DMS114 treated with DMSO at 0.1 percent for 48 hours (cell line): ENCODE measurements around the gene GYS2.
"Not testable (repeated sequence)": the region's sequence is repeated elsewhere in the genome, so short reads cannot be mapped to it uniquely, and the experiment has no call there.

Experiments
- DNase-seq: peaks from one replicate; lab custom pipeline; 2025; ENCODE audit not compliant: unreplicated experiment; lab: John Stamatoyannopoulos, UW

The GYS2 gene

GRCh38 chr12:21604245-21605101 is at the start of gene GYS2:
GYS2 (minus strand) TSS chr12:21604847; CDS start chr12:21604592, 255 bp downstream.
- no peak for DNase-seq

GRCh38 chr12:21651821-21652220 is 47.2 kb upstream of the GYS2 start:
- DNase-seq: no peak

- no peak for DNase-seq
Observed at GRCh38 chr12:21650997-21651396, 46.4 kb upstream of the GYS2 start.

GRCh38 chr12:21649034-21649433 is 44.4 kb upstream of the GYS2 start:
- no peak for DNase-seq

DNA sequence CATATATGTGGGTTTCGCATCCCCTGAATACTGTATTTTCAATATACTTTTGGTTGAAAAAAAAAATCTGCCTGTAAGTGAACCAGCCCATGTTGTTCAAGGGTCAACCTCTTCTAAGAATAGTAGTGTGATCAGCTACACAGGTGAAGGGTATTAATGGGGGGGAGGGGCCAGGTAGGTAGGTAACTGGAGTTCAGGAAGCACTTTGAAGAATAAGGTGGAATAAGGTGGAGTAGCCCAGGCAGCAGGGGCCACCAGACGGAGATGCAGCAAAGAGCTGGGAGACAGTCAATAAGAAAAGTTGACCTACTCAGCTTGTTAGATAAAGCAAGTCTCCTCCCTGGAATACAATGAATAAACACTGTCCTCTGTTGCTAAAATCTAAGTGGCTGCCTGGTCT is 43.7 kb upstream of the GYS2 start:
- DNase-seq: no peak

- DNase-seq: no peak
Observed at GRCh38 chr12:21647179-21647578, 42.5 kb upstream of the GYS2 start.

DNA sequence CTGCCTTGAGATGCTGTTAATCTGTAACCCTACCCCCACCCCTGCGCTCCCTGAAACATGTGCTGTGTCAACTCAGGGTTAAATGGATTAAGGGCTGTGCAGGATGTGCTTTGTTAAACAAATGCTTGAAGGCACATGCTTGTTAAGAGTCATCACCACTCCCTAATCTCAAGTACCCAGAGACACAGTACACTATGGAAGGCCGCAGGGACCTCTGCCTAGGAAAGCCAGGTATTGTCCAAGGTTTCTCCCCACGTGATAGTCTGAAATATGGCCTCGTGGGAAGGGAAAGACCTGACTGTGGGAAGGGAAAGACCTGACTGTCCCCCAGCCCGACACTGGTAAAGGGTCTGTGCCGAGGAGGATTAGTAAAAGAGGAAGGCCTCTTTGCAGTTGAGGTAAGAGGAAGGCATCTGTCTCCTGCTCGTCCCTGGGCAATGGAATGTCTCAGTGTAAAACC is 40.4 kb upstream of the GYS2 start:
- not testable (repeated sequence) for DNase-seq

DNA sequence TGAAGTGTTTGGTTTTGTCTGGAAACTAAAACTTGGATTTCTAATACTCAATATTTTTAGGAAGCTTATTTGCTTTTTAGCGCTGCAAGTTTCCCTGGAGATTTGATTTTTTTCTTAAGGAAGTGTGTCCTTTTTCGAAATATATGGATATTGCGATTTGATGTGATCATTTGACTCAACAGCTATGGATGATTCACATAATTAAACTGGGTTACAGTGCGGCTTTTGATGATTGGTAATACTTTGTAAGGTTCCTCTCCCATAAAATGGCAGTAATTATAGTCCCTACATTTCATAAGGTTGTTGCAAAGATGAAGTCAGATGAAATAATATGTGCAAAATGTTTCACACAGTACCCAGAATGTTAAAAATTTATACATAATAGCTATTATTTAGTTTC is 39.9 kb upstream of the GYS2 start:
- DNase-seq: no peak

DNA sequence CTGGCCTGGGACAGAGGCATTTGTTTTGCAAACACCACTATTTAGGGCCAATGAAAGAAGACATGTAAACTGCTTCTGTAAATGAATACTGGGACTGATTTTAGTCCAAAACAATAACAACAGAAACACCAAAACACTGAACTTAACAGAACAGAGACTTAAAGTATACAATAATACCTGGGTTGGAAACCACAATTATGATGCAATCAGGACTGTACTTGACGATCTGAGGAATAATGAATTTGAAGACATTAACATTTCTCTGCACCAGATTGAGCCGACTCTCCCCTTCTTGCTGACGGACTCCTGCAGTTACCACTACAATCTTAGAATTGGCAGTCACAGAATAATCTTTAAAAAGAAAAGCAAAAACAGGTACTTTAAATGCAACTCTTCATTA is 39.1 kb upstream of the GYS2 start:
- no peak for DNase-seq

GRCh38 chr12:21642707-21643389 is 38.2 kb upstream of the GYS2 start:
- DNase-seq: no peak

- DNase-seq: no peak
Observed at GRCh38 chr12:21638054-21638891, 33.6 kb upstream of the GYS2 start.

- DNase-seq: no peak
Observed at GRCh38 chr12:21634245-21634644, 29.6 kb upstream of the GYS2 start.

DNA sequence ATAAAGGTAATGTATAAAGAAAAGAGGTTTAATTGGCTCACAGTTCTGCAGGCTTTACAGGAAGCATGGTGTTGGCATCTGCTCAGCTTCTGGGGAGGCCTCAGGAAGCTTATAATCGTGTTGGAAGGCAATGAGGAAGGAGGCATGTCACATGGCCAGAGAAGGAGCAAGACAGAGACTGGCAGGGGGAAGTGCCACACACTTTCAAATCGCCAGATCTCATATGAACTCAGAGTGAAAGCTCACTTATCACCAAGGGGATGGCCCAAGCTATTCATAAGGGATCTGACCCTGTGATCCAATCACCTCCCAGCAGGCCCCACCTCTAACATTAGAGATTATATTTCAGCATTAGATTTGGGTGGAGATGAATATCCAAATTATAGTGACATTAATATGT is 26.7 kb upstream of the GYS2 start:
- no peak for DNase-seq

- no peak for DNase-seq
Observed at GRCh38 chr12:21627924-21628323, 23.3 kb upstream of the GYS2 start.

- DNase-seq: no peak
Observed at GRCh38 chr12:21618566-21618965, 13.9 kb upstream of the GYS2 start.

- DNase-seq: no peak
Observed at GRCh38 chr12:21617030-21617429, 12.4 kb upstream of the GYS2 start.

DNA sequence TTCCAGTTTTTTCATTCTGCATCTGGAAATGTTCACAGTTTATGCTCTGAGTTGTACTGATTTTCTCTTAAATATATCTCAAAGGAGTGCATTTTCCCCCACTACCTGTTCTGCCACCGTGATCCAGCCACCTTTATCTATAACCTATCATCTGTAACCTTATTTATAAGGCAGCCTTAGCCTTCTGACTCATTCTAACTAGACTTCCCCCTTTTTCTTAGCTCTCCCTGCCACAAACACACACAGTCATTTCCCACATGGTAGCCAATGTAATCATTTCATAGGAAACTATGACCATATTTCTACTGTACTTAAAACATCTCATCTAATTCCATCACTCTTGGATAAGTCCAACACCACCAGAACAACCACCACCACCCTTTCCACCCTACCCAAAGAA is 10.8 kb upstream of the GYS2 start:
- no peak for DNase-seq

DNA sequence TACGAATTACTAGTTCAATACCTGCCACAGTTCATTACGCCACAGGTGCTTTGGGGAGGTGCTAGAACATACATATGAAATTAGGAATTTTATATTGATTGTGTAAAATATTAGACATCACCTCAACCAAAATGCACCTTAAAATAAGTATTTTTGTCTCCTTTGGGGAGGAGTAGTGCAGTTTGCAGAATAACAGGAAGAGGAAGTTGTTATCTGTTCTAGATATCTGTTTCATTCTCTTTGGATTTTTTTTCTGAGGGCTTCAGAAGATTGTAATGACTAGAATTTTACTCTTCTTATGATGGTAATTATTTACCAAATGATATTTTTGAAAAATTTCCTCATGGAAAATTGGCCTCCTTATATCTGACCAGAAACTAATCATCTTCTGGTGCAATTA is 9.9 kb upstream of the GYS2 start:
- DNase-seq: no peak

DNA sequence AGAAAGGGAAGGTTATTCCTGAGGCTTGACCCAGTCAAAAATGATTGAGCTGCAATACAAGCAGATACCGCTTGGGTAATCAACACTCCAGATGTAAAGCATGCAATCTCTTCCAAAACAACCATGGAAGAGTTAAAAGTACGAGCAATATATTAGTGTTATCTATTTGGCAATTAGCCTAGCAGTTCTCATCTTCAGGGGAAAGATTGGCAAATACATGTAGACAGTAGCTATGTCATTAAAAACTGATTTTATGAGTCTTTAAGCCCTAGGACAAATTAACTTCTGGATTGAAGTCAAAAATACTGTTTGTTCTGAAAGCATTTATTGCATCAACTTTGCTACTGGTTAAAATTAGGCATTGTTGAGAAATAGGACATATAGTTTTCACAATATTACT is 9.3 kb upstream of the GYS2 start:
- DNase-seq: no peak

DNA sequence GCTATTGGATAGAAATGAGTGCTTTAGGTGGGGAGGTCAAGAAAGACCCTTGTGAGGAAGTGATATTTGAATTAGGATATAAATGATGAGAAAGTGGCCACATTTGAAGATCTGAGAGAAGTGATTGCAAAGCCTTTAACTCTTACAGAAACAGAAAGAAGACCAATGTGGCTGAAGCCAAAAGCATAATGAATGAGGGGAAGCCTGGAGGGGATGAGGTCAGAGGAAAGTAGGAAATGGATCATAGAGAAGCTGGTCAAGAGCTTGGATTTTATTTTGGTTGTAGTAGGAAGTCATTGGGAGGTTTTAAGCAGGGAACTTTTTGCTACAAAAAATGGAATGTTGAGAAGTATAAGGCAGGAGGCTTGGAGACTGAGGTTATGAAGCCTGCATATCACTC is 3.5 kb upstream of the GYS2 start:
- DNase-seq: no peak

GRCh38 chr12:21607701-21608100 is 3.1 kb upstream of the GYS2 start:
- DNase-seq: no peak

GRCh38 chr12:21606175-21606574 is 1.5 kb upstream of the GYS2 start:
- DNase-seq: no peak
